T1000 (cell line): ENCODE results near the gene RFNG.

Experiments used
- DNase-seq: peaks from one replicate; lab custom pipeline; 2025; ENCODE audit warnings: mixed read lengths; lab: John Stamatoyannopoulos, UW

The RFNG gene

DNA sequence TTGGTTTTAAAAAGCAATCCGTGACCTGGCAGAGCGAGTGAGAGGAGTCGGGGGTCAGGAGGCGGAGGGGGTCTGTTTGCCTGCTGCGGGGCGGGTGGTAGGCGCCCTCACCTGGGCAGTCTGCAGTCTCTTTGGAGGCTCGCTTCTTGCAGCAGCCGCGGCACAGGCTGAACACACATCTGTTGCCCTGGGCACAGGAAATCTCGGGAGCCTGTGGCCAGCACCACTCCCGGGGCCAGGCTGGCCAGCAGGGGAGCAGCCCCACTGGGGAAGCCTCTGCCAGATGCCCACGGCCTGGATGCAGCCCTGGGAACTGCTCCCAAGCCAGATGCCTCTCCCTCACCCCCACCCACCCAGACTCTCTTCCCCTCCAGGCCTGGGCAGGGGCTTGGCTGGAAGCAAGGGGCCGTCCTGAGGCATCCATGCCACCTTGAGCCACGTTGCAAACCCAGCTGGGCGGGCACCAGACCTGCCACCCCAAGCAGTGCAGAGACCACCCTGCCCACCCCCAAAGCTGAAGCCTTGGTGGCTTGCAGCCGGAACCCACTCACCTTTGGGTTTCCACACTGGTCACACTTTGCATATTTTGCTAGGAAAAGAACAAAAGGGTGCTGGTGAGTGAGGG is 6.7 kb upstream of the RFNG start:
- no peak for DNase-seq

DNA sequence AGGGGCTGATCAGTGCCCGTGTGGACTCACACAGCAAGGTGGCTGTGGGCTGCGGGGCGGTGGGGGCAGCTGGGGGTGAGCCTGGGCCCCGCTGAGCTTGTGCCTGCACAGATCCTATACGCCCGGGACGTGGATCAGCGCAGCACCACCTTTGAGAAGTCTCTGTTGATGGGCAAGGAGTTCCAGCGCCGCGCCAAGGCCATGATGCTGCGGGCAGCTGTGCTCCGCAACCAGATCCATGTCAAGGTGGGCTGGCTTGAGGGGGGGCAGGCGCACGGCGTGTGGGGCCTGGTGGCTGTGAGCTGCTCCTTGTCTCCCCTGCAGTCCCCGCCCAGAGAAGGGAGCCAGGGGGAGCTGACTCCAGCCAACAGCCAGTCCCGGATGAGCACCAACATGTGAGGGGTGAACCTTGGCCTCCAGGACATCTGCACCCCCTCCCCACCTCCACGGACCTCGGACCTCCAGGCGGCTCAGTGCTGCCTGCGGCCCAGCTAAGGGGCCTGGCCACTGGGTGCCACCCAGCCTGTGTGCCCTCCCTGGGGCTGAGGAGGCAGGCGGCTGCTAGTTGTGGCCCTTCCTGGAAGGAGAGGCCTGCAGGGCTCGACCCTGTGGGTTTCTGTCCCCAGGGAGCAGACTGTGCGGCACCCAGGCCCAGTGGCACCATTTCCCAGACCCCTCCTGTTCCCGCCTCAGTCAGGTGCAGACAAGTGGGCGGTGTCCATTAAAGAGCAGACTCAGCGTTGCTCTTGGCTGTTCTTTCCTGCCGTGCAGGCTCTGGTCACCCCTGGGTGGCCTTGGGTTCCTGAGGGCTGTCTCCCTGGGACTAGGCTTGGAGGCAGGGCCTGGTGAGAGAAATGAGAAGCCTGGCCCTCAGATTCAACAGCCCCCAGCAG is 5.4 kb upstream of the RFNG start:
- DNase-seq = no peak

DNA sequence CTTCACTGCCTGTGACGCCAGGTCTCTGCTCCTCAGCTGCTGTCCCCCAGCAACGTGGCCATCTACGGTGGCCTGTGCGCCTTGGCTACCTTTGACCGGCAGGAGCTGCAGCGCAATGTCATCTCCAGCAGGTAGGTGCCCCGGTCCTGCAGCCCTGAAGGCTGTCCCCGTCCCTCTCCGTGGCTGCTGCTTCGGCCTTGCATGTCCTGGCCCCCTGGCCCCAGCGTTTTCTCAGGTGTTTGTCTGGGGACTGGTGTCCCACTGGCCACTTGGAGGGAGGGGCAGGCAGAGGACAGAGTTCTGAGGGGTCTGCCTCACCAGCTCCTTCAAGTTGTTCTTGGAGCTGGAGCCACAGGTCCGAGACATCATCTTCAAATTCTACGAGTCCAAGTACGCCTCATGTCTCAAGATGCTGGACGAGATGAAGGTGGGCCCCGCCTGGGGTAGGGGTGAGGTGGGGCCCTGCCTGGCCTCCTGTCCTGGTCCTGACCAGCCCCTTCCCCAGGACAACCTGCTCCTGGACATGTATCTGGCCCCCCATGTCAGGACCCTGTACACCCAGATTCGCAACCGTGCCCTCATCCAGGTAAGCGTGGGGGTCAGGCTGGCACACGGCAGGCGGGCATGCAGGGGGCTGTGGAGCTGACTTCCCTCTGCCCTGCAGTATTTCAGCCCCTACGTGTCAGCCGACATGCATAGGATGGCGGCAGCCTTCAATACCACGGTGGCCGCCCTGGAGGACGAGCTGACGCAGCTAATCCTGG is 4.5 kb upstream of the RFNG start:
- no peak for DNase-seq

DNA sequence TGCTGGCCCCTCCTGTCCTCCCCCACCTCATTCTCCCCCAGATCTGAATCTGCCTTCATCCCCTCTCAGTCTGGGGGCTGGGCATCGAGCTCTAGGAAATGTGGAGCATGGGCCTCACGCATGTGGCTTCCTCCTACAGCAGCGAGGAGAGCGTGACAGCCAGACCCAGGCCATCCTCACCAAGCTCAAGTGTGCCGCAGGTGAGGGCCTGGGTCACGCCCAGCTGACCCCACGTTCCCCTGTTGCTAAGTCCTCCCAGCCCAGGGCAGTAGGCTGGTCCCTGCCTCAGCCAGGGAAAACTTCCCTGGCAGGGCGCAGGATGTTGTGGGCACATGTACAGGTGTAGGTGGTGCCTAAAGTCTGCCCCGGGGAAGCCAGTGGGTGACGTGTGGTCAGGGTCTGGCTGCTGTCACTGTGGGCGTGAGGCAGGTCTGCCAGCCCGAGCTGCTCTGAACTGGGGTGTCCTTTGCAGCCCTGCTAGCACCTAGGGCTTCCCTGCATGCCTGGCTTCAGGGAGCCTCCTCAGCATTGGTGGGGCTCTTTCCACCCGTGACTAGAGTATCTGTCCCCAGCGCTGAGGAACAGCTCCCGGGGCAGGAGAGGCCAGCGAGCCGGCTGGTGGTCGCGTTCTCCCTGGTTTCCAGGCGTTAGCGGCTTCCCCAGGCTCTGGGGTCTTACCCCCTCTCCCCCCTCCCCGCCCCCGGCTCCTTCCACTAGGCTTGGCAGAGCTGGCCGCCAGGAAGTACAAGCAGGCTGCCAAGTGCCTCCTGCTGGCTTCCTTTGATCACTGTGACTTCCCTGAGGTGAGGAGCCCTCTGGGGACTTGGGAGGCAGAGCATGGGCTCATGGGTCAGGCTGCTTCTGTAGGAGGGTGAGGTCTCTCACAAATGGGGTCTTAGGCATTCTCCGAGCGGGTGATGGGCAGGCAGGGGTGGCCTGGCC is 3.7 kb upstream of the RFNG start:
- DNase-seq = no peak

DNA sequence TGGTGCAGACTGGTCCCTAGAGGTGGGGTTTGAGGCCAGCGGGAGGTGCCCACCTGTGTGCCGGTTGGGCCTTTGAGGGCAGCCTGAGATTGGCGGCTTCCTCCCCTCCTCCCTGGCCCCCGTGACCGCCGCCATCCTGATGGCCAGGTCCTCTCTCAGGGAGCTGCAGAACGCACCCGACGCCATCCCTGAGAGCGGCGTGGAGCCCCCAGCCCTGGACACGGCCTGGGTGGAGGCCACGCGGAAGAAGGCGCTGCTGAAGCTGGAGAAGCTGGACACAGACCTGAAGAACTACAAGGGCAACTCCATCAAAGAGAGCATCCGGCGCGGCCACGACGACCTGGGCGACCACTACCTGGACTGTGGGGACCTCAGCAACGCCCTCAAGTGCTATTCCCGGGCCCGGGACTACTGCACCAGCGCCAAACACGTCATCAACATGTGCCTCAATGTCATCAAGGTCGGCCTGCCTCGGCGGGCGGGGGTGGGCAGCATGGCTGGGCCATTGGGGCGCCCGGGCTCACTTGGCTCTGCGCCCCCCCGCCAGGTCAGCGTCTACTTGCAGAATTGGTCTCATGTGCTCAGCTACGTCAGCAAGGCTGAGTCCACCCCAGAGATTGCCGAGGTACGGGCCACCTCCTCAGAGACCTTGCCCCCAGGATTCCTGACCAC is 2.9 kb upstream of the RFNG start:
- DNase-seq = no peak

DNA sequence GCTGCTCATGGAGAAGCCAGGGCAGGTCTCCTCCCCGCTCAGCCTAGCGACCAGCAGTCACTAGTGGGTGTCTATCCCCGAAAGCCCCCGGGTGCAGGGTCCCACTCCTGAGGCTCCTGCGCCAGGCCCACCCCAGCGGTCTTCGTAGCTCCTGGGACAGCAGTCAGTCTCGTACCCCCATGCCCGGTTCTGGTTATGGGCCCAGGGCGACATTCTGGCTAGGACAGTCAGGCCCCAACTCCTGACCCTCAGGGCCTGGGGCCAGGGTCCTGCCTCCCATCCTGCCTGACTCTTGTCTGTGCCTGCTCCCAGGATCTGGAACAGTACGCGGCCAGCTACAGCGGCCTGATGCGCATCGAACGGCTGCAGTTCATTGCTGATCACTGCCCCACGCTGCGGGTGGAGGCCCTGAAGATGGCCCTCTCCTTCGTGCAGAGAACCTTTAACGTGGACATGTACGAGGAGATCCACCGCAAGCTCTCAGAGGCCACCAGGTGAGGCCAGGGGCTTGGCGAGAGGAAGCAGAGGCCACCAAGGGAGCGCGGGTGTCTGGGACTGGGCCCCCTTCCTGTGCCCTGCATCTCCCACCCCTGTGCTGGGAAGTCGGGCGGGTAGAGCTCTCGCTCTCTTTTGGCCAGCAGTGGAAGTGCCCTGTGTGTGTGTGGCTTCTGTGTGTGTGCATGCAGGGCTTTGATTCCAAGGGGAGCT is 2.1 kb upstream of the RFNG start:
- DNase-seq = no peak

DNA sequence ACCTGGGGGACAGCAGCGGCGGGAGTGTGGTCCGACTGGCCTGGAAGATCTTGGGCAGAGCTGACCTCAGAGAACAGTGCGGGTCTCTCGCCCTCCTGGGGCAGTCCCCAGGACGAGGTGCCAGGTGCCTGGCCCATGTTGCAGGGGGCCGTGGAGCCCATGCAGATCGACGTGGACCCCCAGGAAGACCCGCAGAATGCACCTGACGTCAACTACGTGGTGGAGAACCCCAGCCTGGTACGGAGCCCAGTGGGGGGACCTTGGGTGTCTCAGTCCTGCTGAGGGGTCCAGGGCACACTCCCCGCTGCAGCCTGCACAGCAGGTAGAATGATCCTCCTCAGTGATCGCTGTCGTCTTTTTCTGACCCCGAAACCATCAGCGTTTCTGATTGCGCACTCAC is 1.5 kb upstream of the RFNG start:
- DNase-seq = no peak

DNA sequence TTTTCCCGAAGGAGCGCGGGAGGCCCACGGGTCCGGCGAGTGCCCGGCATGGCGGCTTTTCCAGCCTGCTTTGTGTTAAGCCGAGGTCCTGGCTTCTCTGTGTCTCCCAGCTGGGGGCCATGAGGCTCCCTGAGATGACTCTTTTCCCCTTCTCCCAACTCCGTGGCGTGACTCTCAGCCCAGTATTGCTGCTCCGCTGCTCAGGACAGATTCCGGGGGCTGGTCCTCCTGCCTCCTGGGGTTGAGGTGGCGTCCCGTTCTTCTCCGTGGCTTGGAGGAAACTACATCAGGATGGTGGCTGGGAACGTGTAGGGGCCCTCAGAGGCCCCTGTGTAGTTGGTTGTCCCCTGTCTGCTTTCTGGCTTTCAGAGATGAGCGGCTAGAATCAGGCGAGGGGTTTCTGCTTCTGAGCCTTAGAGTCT is 1.0 kb upstream of the RFNG start:
- no peak for DNase-seq

DNA sequence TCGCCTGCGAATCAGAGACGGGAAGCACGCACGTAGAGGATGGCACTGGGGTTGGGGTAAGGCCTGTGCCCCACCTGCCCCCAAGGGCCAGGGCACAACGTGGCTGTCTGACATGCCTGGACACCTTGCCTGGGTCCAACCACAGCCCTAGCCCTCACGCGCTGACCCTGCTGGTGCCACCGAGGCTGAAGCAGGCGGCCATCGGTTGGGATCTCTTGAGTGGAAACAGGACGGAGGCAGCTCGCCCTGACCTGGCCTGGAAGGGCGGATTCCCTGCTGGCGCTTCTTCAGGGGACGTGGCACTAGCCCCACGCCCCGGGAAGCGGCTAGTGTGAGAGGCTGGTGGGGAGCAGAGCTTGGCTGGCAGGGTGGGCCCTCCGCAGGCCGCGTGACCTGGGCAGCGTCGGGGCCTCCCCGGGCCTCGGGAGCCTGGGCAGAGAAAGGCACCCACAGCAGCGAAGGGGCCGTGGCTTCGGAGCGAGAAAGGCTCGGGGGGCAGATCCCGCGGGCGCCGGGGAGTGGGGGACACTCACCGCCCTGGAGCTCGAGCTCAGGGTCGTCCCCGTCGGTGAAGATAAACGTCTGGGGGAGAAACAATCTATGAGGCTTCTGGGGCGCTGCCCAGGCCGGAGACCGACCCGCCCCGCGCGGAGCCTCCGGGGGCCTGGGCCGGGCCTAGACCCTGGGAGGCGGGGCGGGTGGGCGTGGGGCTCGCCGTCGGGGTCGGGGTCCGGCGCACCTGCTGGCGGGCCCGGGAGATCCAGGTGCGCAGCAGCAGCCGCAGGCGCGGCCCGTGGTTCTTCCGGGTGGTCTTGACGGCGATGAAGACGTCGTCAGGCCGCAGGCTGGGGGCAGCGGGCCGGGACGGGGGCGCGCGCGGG is 610 bp downstream of the RFNG start:
- no peak for DNase-seq

DNA sequence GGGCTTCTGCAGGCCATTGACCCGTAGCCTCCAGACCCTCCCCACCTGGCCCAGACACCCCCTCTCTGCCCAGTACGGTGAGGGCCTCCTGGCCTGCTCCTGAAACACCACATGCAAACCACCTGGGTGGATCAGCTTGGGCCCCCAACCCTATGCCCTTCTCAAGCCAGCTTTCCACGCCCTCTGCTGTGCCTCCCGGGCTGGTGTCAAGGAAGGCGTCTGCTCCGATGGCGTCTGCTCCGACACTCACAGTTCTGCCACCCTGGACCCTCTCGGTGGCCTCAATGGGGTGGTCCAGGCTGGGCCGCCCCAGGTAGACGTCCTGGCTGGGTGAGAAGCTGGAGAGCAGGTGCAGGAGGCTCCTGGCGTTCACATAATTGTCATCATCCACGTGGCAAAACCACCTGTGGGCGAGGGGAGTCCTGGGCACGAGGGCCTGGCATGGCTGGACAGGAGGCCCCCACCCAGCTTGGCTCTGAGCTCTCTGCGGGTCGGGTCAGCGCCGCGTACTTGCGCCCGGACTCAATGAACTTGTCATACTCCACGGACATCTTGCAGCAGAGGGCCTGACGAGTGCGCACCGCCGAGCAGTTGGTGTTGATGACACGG is 1.4 kb downstream of the RFNG start:
- no peak for DNase-seq

DNA sequence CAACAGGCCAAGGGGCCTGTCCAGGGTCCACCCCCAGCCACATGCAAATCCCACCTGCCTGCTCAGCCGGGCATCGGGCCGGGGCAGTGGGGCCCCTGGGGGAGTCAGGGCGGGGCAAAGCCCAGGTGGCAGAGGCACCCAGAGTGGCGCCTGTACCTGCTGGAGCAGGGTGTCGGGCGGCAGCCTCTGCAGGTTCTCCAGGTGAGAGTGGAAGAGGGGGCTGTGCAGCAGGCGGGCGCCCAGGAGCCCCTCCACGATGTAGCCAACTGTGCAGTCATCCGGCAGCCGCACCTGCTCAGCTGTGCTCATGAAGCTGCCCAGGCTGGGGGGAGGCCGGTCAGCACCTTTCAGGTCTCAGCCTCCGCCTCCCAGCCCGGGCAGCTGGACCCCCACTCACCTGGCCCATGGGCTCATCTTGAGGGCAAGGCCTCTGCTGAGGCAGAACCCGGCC is 2.1 kb downstream of the RFNG start:
- DNase-seq = no peak

DNA sequence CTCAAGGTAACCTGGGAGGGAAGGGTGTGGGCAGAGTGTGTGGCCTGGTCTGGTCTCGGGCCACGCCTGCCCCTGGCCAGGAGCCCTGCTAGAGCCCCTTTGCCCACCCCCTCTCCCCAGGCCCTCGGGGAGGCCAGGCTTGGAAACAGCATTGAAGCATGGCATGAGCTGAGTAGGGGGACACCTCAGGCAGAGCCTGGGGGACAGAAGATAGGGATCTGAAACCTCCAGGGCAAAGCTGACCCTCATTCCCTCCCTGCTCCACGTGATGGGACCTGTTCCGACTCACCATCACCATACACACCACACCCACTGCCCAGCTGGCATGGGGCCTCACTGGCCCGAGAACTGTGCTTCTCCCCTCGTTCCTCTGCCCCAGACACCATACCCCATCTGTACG is 2.5 kb downstream of the RFNG start:
- DNase-seq = no peak

DNA sequence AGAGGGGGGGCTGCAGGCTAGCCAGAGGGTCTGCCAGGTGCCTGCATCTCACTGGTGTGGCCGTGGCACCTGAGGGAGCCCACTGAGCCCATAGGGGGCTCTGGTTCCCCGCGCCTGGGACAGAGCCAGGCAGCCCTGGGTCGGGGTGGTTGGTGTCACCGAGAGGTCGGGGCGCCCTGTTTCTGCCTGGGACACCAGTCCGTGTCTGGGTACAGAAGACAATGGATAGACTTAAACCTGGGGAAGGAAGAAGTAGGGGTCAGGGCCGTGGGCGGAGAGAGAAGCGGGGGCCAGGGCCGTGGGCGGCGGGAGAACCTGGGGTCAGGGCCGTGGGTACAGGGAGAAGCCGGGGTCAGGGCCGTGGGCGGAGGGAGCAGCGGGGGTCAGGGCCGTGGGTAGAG is 3.0 kb downstream of the RFNG start:
- no peak for DNase-seq

DNA sequence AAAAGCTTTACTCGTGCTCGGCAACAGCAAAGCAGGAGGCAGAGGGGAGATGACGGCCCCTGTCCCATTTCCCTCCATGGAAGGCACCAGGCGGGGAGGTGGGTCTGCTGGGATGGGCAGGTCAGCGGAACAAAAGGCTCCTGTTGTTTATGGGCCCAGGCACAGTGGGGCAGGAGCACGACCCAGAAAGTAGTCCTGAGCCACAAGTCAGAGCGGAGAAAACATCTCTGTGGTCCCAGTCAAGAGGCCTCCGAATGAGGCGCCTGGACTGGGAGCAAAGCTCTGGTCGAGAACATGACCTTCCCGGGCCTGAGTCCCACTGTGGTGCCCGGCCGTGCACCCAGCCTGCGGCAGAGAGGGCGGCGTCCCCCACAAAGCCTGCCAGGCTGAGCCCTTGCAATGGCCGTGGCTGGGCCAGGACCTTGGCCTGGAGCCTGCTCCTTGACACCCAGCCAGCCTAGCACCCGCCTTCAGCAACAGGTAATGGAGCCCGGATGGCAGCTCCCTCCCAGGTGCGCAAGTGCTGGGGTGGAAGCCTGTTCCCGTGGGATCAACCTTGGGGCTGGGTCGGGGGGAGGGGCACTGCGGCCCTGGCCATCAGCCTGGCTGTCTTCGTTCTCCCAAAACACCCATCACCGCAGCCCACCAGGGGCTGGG is 3.6 kb downstream of the RFNG start:
- no peak for DNase-seq

DNA sequence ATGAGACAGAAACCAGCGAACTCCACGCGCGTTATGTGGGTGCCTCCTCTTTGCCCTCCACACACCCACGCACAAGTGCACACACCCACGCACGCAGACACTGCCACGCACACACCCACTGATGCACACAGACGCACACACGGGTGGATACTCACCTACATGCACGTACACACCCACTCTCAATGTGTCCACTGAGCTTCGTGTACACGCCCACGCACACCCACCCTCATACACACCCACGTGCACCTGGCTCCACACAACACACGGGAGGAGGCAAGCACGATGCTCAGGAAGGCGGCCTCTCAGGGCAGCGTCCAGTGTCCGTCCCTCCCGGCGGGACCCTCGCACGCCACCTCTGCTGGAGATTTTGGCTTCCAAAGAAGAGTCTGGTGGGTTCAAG is 4.2 kb downstream of the RFNG start:
- no peak for DNase-seq

DNA sequence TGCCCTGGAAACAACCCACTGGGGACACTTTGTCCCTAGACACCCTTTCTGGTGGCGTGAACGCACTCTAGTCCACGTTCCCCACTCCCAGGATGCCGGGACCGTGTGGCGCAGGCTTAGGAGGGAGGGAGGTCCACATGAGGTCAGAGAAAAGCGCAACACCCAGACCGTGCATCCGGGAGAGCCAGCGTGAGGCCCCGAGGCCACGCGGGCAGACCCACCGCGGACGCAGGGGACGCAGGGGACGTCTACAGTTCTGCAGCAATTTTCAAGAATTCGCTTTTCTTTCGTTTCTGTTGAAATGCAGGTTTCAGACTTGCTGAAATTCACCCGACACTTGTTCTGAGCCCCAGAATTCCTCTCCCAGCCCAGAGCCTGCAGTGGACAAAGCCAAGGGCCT is 4.7 kb downstream of the RFNG start:
- DNase-seq = no peak

DNA sequence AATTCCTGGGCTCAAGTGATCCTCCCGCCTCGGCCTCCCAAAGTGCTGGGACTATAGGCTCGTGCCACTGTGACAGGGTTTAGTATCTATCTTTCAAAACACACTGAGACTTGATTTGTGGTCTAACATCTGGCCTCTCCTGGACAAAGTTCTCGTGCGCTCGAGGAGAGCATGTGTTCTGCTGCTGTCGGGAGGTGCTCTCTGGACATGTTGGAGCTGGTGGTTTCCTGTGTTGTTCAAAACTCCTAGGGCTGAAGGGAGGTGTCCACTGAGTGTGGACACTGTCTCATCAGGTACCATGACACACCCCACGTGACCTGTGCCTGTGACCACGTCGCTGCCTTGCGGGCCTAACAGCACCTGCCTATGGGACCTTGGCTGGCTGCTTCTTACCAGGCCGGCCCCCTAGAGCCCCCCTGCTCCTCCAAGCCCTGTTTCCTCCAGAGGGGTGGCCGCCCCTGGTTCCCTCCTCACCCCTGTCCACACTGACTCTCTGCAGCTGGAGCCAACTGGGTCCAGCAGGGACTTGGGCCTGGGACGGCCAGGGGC is 5.6 kb downstream of the RFNG start:
- DNase-seq = no peak

DNA sequence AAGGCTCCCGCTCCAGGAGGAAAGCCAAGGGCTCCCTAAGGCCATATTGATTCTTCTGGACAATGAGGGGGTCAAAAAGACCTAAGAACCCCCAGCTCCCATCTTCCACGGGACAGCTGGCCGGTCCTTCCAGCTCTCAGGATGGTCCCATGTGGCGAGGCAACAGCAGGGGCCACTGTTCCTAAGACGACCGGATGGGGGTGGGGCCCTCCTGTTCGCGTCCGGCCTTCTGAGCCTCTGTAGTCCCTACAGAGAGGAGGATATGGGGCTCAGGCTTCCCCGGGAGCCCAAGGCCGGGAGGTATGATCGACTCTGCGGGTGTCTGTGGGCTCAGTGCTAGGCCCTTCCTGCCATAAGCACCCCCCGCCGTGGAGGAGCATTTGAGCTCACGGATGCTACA is 8.1 kb downstream of the RFNG start:
- no peak for DNase-seq
